ENCODE data around the gene HOMER2.

DNA sequence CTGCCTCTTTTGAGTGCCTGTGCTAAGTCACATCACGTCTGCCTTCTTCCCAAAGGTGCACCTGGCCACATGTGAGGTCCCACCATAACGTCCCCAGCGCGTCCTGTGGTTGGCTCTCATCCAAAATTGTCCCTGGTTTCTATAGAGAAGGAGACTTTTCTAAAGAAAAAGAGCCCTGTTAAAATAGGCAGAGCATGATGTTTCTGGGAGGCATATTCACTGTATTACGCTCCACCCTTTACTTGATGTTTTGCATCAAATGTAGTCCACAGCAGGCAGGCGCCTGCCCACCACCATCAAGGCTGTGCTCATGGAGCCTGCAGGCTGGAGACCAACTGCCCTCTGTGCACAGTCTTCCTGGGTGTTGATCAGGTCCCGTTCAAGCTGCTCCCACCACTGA, 106.8 kb downstream of the HOMER2 start:
- TF ChIP-seq, protein P1, sequence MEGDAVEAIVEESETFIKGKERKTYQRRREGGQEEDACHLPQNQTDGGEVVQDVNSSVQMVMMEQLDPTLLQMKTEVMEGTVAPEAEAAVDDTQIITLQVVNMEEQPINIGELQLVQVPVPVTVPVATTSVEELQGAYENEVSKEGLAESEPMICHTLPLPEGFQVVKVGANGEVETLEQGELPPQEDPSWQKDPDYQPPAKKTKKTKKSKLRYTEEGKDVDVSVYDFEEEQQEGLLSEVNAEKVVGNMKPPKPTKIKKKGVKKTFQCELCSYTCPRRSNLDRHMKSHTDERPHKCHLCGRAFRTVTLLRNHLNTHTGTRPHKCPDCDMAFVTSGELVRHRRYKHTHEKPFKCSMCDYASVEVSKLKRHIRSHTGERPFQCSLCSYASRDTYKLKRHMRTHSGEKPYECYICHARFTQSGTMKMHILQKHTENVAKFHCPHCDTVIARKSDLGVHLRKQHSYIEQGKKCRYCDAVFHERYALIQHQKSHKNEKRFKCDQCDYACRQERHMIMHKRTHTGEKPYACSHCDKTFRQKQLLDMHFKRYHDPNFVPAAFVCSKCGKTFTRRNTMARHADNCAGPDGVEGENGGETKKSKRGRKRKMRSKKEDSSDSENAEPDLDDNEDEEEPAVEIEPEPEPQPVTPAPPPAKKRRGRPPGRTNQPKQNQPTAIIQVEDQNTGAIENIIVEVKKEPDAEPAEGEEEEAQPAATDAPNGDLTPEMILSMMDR (IDR thresholded peaks at IDR 0.05; ENCODE audit: low read depth, low read length, poor library complexity, severe bottlenecking) = no peak
- TF ChIP-seq EZH2phosphoT487 (IDR thresholded peaks at IDR 0.05; ENCODE audit: borderline replicate concordance, low read length) = no peak
